ENCODE results near the gene RPAP3. TPM values are rescaled to one million over a fixed set of nuclear protein-coding genes. Genes with fewer than 3 reads are reported as not detected.

Gene RPAP3
- polyA plus RNA-seq, 1 donor from 2014 or later = 39.7 TPM

DNA sequence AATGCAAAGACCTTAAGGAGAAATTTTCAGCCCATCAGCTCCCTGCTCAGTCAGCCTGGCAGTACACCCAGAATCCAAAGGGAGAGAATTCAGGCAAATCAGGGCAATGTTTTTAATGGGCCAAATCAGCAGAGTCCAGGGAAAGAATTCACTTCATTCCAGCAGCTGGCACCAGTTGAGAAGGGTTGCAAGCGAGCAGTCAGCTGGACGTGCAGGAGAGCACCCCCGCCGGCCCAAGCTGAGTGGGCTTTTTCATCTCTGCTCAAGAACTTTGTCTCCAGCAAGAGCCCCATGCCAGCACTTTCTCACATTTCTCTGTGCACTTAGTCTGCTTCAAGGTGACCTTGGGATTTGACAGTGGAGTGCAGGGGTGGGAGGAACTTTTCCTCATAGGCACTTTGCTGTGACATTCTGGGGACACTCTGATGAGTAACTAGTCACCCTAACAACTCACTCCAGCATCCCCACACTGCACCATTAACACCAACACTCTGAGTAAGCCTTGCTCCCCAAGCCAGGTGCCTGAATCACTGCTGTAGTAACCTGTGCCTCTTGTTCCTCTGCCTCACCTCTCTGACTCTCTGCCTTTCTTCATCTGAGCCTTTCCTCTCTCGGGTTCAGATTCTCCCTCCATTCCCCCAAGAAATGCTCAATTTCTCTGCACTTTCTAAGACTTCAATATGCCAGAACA lies 17.3 kb upstream of the RPAP3 start (continued):
- TF ChIP-seq EP300 (conservative IDR thresholded peaks at IDR 0.05; ENCODE audit: poor library complexity, severe bottlenecking) = no peak

DNA sequence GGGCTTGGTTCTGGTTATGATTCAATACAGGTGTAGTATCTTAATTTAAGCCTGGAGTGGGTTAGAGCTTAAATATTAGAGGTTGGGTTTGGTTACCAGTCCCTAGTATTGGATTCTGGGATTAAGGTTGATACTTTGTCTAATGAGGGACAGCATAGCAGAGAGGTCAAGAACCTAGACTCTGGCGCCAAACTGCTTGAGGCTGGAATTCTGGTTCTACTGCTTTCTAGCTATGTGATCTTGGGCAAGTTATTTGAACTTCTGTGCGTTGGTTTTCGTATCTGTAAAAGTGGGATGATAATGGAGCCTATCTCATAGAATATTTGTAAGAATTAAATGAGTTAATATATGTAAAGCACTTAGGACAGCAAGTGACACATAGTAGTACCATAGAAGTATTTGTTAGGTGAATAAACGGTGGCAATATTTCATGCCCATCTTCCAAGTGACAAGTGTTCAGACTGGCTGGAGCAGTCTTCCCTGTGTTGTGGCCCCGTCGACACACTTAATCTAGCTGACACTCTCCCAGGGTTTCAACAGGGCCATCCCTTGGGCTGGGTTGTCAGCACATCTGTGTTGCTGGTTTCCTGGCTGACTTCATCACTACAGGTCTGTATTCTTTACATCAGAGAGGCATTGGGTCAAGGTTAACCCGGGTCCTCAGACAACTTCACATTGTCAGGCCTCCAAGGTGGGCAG lies 16.5 kb upstream of the RPAP3 start:
- Histone ChIP-seq H3K4me2 (ENCODE audit: low read length) (no peak overlapping the region), H2AFZ (ENCODE audit: low read depth, low read length) (no peak overlapping the region), H4K20me1 (ENCODE audit: insufficient read depth) (no peaks in the 10 kb centered on the region), H3K4me3 (ENCODE audit: low read length) (no peak overlapping the region), H3K9ac (ENCODE audit: low read length) (no peak overlapping the region), H3F3A (ENCODE audit: insufficient read depth, low read length, poor library complexity, severe bottlenecking) (no peaks in the 10 kb centered on the region), H3K79me2 (replicated peaks; ENCODE audit: insufficient read depth, low read length) (no peaks in the 10 kb centered on the region), H3K27ac (ENCODE audit: low read length) (no peak overlapping the region), H3K9me3 (ENCODE audit: low read length) (no peaks in the 10 kb centered on the region), H3K36me3 (ENCODE audit: insufficient read depth, low read length) (no peaks in the 10 kb centered on the region), H3K9me2 (ENCODE audit: insufficient read depth, low read length) (no peaks in the 10 kb centered on the region), H3K27me3 (ENCODE audit: insufficient read depth, low read depth, low read length) (no peaks in the 10 kb centered on the region)
- TF ChIP-seq MXI1 (conservative IDR thresholded peaks at IDR 0.05; ENCODE audit: poor library complexity, severe bottlenecking) (no peak), POLR2AphosphoS5 (IDR thresholded peaks at IDR 0.05) (no peak), TAF1 (IDR thresholded peaks at IDR 0.05; ENCODE audit: low read depth) (no peak), SMC3 (conservative IDR thresholded peaks at IDR 0.05; ENCODE audit: poor library complexity) (no peak), EZH2 (IDR thresholded peaks at IDR 0.05; ENCODE audit: borderline replicate concordance, insufficient read depth, low read length, poor library complexity, severe bottlenecking) (no peak)
- TF ChIP-seq, protein P1, sequence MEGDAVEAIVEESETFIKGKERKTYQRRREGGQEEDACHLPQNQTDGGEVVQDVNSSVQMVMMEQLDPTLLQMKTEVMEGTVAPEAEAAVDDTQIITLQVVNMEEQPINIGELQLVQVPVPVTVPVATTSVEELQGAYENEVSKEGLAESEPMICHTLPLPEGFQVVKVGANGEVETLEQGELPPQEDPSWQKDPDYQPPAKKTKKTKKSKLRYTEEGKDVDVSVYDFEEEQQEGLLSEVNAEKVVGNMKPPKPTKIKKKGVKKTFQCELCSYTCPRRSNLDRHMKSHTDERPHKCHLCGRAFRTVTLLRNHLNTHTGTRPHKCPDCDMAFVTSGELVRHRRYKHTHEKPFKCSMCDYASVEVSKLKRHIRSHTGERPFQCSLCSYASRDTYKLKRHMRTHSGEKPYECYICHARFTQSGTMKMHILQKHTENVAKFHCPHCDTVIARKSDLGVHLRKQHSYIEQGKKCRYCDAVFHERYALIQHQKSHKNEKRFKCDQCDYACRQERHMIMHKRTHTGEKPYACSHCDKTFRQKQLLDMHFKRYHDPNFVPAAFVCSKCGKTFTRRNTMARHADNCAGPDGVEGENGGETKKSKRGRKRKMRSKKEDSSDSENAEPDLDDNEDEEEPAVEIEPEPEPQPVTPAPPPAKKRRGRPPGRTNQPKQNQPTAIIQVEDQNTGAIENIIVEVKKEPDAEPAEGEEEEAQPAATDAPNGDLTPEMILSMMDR (IDR thresholded peaks at IDR 0.05; ENCODE audit: poor library complexity, severe bottlenecking) = no peak
- TF ChIP-seq, protein P2, sequence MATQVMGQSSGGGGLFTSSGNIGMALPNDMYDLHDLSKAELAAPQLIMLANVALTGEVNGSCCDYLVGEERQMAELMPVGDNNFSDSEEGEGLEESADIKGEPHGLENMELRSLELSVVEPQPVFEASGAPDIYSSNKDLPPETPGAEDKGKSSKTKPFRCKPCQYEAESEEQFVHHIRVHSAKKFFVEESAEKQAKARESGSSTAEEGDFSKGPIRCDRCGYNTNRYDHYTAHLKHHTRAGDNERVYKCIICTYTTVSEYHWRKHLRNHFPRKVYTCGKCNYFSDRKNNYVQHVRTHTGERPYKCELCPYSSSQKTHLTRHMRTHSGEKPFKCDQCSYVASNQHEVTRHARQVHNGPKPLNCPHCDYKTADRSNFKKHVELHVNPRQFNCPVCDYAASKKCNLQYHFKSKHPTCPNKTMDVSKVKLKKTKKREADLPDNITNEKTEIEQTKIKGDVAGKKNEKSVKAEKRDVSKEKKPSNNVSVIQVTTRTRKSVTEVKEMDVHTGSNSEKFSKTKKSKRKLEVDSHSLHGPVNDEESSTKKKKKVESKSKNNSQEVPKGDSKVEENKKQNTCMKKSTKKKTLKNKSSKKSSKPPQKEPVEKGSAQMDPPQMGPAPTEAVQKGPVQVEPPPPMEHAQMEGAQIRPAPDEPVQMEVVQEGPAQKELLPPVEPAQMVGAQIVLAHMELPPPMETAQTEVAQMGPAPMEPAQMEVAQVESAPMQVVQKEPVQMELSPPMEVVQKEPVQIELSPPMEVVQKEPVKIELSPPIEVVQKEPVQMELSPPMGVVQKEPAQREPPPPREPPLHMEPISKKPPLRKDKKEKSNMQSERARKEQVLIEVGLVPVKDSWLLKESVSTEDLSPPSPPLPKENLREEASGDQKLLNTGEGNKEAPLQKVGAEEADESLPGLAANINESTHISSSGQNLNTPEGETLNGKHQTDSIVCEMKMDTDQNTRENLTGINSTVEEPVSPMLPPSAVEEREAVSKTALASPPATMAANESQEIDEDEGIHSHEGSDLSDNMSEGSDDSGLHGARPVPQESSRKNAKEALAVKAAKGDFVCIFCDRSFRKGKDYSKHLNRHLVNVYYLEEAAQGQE (IDR thresholded peaks at IDR 0.05; ENCODE audit: borderline replicate concordance) = no peak

DNA sequence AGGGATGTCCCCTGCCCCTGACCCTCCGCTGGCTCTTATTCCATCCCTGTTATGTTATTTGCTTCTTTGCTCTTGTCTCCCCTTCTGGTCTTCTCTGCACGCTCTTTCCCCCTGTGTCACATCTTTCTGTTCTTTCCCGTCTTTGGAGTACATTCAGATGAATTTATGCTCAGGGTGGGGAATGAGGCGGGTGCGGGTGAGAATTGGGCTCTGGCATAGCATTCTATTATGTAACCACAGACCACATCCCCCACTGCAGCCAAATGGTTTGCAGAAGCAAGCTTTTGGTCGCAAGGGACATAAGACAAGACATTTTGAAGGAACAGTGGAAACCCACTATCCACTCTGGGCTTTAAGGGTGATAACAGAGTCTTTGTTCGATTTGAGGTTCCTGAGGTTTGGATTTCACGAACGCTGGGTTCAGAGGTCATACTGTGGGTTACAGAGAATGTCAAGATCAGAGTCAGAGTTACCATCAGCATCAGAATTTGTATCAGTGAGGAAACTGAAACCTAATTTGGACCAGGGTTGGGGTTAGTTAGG lies 15.7 kb upstream of the RPAP3 start:
- Histone ChIP-seq H3K27ac (ENCODE audit: low read length) (no peak overlapping the region), H3K9ac (ENCODE audit: low read length) (no peak overlapping the region), H3F3A (ENCODE audit: insufficient read depth, low read length, poor library complexity, severe bottlenecking) (no peaks in the 10 kb centered on the region), H3K9me2 (ENCODE audit: insufficient read depth, low read length) (no peaks in the 10 kb centered on the region), H3K36me3 (ENCODE audit: insufficient read depth, low read length) (no peaks in the 10 kb centered on the region), H3K79me2 (replicated peaks; ENCODE audit: insufficient read depth, low read length) (no peaks in the 10 kb centered on the region), H3K9me3 (ENCODE audit: low read length) (no peaks in the 10 kb centered on the region), H3K27me3 (ENCODE audit: insufficient read depth, low read depth, low read length) (no peaks in the 10 kb centered on the region), H2AFZ (ENCODE audit: low read depth, low read length) (no peak overlapping the region), H3K4me2 (ENCODE audit: low read length) (no peak overlapping the region), H3K4me3 (ENCODE audit: low read length) (no peak overlapping the region), H4K20me1 (ENCODE audit: insufficient read depth) (no peaks in the 10 kb centered on the region)
- TF ChIP-seq MXI1 (conservative IDR thresholded peaks at IDR 0.05; ENCODE audit: poor library complexity, severe bottlenecking) = no peak
- no peak for TF ChIP-seq TAF1 (IDR thresholded peaks at IDR 0.05; ENCODE audit: low read depth)
- no peak for TF ChIP-seq EZH2 (IDR thresholded peaks at IDR 0.05; ENCODE audit: borderline replicate concordance, insufficient read depth, low read length, poor library complexity, severe bottlenecking)
- no peak for TF ChIP-seq POLR2AphosphoS5 (IDR thresholded peaks at IDR 0.05)
- TF ChIP-seq, protein P2 (IDR thresholded peaks at IDR 0.05; ENCODE audit: borderline replicate concordance) = no peak
- TF ChIP-seq RAD21 (conservative IDR thresholded peaks at IDR 0.05) = no peak
- TF ChIP-seq, protein P1 (IDR thresholded peaks at IDR 0.05; ENCODE audit: poor library complexity, severe bottlenecking) = no peak
- TF ChIP-seq SMC3 (conservative IDR thresholded peaks at IDR 0.05; ENCODE audit: poor library complexity) = no peak
